ENCODE data around the gene ARRB2. TPM values are rescaled to one million over a fixed set of nuclear protein-coding genes. Genes with fewer than 3 reads are reported as not detected.
A peak's percentile ranks its signal among the peaks of the same experiment; 100 is the strongest.
"Not testable (repeated sequence)": the region's sequence is repeated elsewhere in the genome, so short reads cannot be mapped to it uniquely, and the experiment has no call there.

The ARRB2 gene
- total RNA-seq, 1 experiment from 2014 or later: 4.1 TPM

DNA sequence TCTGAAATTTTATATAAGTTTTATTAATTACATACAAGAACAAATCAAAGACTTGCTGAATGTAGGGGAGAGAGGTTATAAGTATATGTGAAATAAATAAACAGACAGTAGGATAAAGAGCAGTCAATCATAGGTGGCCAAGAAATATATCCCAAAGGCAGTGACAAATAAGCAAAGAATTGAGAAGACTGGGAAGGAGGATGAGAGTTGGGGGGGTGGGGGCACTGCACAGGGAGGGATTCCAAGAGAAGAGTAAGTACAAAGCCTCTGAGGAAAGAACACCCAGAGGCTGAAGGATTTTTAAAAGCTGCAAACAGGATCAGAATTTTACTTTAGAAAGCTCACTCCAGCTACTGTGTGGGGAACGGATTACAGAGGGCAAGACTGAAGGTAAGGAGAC is 9.3 kb upstream of the ARRB2 start:
- DNase-seq (ENCODE audit: low spot score): no peak

DNA sequence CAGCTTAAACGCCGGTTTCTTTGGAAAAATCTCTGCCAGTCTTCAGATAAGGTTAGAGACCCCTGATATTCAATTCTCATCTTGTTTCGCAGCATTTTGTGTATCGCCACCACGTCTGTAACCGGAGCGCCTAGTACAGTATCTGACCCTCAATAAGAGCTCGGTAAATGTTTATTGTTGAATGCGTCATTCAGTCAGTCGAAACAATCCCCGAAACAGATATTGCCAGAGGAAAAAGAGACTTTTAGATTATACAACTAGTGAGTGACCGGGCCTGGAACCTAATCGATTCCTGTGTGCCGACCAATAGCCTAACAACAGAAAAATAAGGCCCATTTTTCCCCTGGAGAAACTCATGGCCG is 7.1 kb upstream of the ARRB2 start:
- DNase-seq (ENCODE audit: low spot score): no peak

DNA sequence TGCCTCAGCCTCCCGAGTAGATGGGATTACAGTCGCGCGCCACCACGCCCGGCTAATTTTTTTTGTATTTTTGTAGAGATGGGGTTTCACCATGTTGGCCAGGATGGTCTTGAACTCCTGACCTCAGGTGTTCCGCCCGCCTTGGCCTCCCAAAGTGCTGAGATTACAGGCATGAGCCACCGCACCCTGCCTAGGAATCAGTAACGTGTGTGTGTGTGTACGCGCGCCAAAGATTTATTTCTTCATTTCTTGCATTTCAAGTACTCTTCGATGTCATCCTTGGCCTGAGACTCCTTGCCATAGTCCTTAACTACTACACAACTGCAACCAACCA is 5.9 kb upstream of the ARRB2 start:
- DNase-seq (ENCODE audit: low spot score): not testable (repeated sequence)

DNA sequence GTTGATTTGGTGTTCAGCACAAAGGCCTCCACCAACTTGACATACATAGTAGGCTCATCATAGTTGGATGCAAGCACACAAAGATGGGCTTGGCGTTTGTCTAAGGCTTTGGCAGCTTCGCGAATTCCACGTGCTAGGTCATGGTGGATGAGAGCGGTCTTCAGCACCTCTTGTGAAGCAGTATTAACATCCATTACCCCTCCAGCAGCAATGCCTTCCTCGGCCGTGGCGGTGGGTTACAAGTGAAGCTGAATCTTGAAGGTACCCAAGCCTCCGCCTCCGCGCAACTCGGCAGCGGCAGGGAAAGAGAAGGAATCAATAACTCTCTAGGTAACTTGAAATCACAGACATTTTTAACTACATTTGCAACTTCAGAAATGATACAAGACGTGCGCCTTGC is 5.4 kb upstream of the ARRB2 start:
- DNase-seq (ENCODE audit: low spot score): no peak

DNA sequence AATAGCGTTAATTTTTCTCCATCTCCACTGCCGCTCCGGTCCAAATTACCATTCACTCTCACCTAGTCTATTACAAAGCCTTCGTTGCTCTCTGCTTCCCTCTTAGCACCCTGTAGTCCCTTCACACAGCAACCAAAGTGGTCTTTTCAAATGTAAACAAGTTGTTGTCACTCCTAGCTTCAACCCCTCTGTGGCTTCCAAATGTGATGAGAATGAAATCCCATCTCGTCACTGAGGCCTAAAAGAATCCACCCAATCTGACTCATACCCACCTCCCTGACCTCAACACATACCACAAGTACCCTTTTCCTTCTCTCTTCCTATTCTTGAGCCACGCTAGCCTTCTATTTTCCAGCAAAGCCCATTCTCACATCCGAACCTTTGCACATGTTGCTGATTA is 4.3 kb upstream of the ARRB2 start:
- no peak for DNase-seq (ENCODE audit: low spot score)

DNA sequence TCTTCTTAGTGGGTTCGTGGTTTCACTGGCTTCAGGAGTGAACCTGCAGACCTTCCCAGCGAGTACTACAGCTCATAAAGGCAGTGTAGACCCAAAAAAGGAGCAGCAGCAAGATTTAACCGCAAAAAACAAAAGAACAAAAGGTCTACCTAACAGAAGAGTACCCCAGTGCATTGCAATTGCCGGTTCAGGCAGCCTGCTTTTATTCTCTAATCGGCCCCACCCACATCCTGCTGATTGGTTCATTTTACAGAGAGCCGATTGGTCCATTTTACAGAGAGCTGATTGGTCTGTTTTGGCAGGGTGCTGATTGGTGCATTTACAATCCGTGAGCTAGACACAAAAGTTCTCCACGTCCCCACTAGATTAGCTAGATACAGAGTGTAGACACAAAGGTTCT is 2.0 kb upstream of the ARRB2 start:
- no peak for DNase-seq (ENCODE audit: low spot score)

DNA sequence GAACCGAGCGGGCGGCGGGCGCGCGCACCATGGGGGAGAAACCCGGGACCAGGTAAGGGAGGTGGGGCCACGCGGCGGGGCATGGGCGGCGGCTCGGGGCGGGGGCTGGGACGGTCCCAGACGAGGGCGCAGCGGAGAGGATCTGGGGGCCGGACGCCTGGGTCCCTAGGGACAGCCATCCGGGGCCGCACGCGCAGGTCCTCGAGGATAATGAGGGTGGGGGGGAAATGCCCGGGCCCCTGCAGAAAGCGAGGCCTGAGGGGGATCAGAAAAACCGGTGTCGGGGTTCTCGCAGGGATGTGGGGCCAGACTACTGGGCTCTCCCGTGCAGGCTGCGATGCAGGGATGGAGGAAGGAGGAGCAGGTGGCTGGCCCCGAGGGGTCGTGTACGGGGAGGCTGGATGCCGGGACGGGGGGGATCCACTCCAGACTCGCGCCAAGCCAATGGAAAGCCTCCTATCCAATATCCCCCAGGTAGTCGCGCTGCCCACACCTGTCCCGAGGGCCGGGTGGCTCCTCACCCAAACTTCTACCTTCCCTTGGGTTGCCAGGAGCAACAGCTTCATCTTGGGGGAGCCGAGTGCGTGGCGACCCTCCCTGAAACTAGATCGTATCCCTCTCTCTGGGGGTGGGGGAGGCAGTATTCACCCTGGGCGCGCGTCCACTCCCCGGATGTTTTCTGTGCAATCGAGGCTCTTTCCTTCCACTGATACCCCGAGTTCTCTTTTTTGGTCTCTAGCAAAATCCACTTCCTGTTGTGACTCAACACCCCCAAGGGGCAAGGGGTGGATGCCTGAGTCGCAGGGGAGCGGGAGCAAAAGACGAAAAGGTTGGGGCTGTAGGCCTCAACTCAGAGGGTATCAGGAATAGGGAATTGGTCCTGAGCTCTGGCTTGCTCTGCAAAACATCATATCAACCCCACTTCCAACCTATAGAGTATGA is 532 bp downstream of the ARRB2 start:
- no peak for DNase-seq (ENCODE audit: low spot score)

DNA sequence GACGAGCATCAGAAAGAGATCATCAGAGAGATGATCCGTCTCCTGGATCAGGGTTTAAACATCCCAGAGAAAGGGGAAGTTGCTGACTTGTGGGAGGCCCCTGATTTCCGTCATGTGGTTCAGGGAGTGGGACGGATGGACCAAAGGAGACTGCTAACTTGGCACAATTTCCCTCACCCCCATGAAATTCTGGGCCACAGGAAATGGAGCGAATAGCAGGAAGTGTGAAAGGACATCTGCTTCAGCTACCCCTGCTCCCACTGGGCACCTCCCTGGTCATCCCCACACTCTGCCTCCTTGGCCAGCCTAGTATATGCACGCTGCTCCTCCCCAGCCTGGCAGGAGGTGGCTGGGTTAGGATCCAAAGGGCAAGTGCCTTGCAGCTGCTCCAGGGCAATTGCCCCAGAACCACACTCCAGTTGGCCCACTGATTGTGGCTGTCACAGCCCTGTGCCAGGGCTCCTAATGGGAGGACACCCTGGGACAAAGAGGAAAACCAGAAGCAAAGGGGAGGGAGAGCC is 1.3 kb downstream of the ARRB2 start:
- no peak for DNase-seq (ENCODE audit: low spot score)

DNA sequence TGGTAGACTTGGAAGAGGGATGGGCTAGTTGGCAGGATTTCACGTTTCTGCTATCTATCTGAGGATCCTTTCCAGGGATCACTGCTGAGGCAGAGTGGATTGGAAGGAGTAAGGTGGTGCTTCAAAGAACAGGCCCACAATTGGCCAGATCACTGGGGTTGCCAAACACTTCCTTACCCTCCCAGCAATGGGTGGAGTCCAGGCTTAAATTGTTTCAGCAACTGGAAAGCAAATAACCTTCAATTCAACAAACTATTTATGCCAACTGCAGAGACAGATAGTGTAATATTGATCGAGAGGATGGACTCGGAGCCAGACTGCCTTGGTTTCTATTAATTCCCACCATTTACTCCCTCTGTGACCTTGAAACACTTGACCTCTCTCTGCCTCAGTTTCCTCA is 2.1 kb downstream of the ARRB2 start:
- no peak for DNase-seq (ENCODE audit: low spot score)

DNA sequence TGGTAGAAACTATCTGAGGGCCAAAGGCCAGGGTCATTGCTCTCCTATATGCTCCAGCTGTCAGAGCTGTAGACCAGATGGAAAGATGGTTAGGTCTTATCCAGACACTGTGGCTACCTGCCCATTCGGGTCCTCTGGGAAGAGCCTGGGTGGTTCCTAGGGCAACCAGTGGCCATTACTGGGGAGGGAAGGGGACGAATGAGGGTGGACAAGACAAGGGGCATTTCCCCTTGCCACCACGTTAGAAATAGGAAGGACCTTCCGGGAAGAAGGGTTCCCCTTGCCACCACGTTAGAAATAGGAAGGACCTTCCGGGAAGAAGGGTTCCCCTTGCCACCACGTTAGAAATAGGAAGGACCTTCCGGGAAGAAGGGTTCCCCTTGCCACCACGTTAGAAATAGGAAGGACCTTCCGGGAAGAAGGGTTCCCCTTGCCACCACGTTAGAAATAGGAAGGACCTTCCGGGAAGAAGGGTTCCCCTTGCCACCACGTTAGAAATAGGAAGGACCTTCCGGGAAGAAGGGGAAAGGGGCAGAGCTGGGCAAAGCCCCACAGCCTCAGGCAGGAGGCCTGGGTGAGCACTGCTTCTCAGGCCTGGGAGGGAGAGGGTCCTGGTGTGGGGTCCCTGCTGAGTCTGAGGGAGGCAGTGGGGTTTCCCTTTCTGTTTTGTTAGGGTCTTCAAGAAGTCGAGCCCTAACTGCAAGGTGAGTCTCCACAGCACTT is 4.1 kb downstream of the ARRB2 start:
- not testable (repeated sequence) for DNase-seq (ENCODE audit: low spot score)

DNA sequence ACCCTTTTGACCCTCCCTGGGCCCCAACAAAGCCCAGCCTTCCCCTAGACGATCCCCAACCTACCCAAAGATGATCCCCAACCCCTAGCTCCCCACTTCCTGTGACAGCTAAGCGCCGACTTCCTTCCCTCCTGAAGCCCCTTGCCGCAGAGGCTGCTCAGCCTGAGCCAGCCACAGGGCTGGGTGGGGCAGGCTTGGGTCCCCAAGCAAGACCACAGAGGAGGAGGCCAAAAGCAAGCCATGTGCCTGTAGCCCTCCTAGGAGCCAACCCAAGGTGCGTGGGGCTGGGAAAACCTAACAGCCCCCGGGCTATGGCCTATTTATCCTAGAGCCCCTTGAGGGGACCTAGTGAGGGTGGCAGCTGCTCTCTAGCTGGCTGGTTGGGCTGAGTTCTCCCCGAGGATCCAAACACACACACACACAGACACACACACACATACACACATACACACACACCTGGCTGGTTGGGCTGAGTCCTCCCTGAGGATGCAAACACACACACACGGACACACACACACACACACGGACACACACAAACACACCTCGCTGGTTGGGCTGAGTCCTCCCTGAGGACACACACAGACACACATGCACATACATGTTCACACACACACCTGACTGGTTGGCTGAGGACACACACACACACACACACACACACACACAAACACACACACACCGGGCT is 4.8 kb downstream of the ARRB2 start:
- no peak for DNase-seq (ENCODE audit: low spot score)

DNA sequence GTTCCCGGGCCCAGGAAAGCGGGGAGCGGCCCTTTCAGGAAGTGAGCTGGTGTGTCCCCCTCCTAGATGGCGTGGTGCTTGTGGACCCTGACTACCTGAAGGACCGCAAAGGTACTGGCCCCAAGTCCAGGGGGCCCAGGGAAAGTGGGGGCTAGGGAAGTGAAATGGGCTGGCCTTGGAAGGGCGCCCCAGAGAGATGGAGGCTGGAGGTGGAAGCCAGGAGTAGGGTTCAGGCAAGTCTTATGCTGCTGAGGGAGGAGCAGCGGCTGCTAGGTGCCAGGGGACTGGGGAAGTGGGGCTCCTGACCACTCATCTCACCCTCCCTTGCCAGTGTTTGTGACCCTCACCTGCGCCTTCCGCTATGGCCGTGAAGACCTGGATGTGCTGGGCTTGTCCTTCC is 5.6 kb downstream of the ARRB2 start:
- no peak for DNase-seq (ENCODE audit: low spot score)

DNA sequence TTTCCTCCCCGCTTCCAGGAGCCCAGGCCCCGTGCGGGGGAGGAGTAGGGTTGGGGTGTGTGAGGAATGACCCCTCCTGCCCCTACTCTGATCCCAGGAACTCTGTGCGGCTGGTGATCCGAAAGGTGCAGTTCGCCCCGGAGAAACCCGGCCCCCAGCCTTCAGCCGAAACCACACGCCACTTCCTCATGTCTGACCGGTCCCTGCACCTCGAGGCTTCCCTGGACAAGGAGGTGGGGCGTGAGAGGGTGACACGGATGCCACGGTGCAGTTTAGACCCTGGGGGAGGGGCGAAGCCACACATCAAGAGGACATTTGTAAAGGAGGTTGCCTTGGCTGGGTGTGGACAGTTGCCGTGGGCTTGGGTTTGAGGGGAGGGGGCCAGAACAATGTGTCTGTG is 7.4 kb downstream of the ARRB2 start:
- DNase-seq (ENCODE audit: low spot score): no peak

DNA sequence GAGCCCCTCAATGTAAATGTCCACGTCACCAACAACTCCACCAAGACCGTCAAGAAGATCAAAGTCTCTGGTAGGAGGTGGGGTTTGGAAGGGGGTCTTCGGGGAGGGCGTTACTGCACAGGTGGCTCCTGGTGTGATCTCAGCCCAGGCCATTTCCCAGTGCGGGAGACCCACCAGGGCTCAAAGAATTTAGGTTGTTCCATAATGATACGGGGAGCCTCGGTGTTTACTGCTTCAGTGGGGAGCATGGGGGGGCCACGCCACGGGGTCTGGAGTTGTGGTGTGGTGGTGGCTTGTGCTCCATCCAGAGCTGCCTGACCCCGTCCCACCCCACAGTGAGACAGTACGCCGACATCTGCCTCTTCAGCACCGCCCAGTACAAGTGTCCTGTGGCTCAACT is 7.8 kb downstream of the ARRB2 start:
- DNase-seq (ENCODE audit: low spot score): no peak

DNA sequence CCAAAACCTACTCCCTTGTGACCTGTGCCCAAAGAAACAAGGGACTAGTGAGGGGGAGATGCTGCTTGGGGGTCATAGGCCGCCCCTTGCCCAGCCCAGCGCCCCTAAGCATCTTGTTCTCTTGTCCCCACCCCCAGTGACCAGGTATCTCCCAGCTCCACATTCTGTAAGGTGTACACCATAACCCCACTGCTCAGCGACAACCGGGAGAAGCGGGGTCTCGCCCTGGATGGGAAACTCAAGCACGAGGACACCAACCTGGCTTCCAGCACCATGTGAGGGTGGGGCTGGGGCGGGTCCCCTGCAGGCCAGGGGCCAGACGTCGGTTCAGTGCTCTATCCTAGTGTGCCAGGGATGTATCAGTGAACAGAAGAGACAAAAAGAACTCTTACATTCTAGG is 8.7 kb downstream of the ARRB2 start:
- no peak for DNase-seq (ENCODE audit: low spot score)

DNA sequence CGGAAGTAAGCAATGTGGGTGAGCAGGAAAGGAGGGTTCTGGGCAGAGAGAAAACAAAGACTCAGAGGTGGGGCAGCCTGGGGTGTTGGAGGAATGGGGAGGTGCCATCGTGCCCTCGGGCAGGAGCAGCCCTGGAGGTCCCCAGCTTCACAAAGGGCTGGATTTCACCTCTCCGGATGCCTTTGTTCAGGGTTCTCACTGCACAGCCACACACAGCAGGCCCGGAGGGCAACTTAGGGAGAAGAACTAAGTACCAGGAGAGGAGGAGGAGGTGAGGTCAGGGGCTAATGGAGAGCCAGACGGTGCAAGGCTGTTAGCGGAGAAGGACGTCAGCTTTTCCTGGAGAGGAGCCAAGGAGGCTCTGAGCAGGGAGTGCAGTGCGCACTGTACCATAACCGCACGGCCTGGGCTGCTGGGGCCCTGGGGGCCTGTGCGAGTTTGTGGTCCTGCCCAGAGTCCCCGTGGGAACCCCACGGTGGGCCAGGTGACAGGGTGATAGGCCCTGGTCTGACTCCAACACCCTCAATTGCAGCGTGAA is 9.3 kb downstream of the ARRB2 start:
- no peak for DNase-seq (ENCODE audit: low spot score)

DNA sequence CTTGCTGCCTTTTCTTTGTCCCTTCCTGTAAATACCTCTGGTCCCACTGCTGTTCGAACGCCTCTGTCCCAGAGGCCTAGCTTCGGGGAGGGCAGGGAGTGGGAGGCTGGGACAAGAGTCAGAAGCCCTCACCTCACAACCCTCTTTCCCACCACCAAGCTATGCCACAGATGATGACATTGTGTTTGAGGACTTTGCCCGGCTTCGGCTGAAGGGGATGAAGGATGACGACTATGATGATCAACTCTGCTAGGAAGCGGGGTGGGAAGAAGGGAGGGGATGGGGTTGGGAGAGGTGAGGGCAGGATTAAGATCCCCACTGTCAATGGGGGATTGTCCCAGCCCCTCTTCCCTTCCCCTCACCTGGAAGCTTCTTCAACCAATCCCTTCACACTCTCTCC is 10.4 kb downstream of the ARRB2 start:
- DNase-seq (ENCODE audit: low spot score): no peak

DNA sequence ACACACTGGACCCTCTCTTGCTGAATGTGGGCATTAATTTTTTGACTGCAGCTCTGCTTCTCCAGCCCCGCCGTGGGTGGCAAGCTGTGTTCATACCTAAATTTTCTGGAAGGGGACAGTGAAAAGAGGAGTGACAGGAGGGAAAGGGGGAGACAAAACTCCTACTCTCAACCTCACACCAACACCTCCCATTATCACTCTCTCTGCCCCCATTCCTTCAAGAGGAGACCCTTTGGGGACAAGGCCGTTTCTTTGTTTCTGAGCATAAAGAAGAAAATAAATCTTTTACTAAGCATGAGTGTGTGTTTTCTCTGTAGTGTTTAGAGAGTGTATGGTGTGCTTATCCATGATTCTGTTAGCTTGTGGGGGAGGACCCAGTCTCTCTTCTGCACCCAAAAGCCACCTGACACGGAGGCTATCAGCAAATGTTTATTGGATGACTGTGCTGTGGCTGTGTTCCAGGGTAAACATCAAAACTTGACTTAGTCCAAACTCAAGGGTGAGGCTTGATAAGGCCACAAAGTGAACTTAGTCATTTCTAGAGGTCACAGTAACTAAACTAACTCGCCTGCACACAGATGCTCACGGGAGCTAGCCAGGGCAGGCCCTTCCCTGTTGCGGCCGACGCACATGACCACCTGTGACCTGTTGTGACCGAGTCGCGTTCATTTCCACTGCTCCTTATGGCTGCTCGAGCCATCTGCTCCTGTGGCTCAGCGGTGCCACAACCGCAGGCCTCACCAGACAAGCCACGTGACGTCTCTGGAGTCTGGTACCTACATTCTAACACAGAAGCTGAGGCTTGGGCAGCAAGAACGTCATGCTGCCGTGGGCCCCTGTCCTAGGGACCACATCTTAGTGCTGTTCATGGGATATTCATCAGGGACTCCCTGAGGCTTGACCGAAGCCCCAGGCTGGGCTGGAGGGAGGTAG is 11.0 kb downstream of the ARRB2 start:
- DNase-seq (ENCODE audit: low spot score): peak; percentile 57

DNA sequence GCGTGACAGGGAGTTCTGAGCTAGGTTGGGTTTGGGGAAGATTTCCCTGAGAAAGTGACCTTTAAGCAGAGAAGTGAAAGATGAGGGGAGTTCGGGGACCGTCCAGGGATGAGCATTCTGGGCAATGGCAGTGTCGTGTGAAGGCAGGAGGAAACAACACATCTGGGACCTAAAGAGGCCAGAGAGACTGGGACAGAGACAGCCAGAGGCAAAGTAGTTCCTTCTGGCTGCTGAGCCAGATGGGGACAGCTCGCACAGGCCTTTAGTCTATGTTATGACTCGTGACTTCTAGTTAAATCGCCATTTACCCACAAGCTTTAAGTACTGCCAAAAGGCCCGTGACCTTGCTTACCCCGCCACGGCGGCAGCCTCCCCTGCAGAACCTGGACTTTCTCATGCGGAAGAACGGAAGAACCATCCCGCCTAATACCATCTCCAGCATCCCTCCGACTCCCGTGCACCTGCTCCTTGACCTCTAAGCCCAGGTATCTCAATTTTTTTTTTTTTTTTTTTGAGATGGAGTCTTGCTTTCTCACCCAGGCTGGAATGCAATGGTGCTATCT is 12.3 kb downstream of the ARRB2 start:
- DNase-seq (ENCODE audit: low spot score): no peak

DNA sequence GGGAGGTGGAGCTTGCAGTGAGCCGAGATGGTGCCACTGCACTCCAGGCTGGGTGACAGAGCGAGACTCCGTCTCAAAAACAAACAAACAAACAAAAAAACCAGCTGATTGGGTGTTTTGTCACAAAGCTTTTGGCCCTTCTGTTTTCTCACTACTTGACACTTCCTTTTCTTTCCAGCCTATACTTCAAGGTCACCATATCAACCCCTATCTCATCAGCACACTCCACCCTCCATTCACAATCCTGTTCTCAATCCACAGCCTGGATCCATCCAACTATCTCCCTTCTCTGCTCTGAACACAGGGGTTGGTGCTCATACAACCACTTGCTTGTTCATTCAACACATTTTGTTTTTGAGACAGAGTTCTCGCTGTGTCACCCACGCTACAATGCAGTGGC is 14.2 kb downstream of the ARRB2 start:
- no peak for DNase-seq (ENCODE audit: low spot score)
